ENCODE results near the gene CXCL11.
"Not testable (repeated sequence)": the region's sequence is repeated elsewhere in the genome, so short reads cannot be mapped to it uniquely, and the experiment has no call there.

Gene CXCL11

GRCh38 chr4:76000279-76000678 is 35.6 kb downstream of the CXCL11 start:
- no peak for DNase-seq (ENCODE audit: low read depth)

- not testable (repeated sequence) for DNase-seq (ENCODE audit: low read depth)
These were observed 37.2 kb downstream of the CXCL11 start for GRCh38 chr4:75998525-75999147.

GRCh38 chr4:75997946-75998345 is 37.9 kb downstream of the CXCL11 start:
- DNase-seq (ENCODE audit: low read depth) = no peak

- no peak for DNase-seq (ENCODE audit: low read depth)
These were observed 38.8 kb downstream of the CXCL11 start for GRCh38 chr4:75997081-75997480.

- DNase-seq (ENCODE audit: low read depth) = no peak
These were observed 40.1 kb downstream of the CXCL11 start for GRCh38 chr4:75995727-75996126.

GRCh38 chr4:75992462-75992861 is 43.4 kb downstream of the CXCL11 start:
- DNase-seq (ENCODE audit: low read depth) = no peak

GRCh38 chr4:75989846-75990528 is 45.9 kb downstream of the CXCL11 start:
- no peak for DNase-seq (ENCODE audit: low read depth)

GRCh38 chr4:75985116-75985515 is 50.8 kb downstream of the CXCL11 start:
- no peak for DNase-seq (ENCODE audit: low read depth)

Measured in T-helper 22 cell (primary cell).